GM12872 (cell line): ENCODE data around the gene PRADC1.

ENCODE experiments used
- CTCF ChIP-seq: IDR thresholded peaks from 3 replicates; pipeline ENCODE4 v1.5.1; 2011; ENCODE audit warnings: low read depth, mild to moderate bottlenecking, low read length, moderate library complexity; ENCODE audit not compliant: insufficient read depth

PRADC1 gene

GRCh38 chr2:73256618-73256922 lies 23.5 kb upstream of the PRADC1 start:
- TF ChIP-seq CTCF: no peak

- TF ChIP-seq CTCF: no peak
These were observed 23.0 kb upstream of the PRADC1 start for GRCh38 chr2:73255907-73256617.

- TF ChIP-seq CTCF: no peak
These were observed 22.1 kb upstream of the PRADC1 start for GRCh38 chr2:73255007-73255644.

- no peak for TF ChIP-seq CTCF
These were observed 21.4 kb upstream of the PRADC1 start for GRCh38 chr2:73254343-73255006.

GRCh38 chr2:73253901-73254300 lies 20.9 kb upstream of the PRADC1 start:
- no peak for TF ChIP-seq CTCF

- TF ChIP-seq CTCF: no peak
These were observed 20.4 kb upstream of the PRADC1 start for GRCh38 chr2:73253400-73253799.

GRCh38 chr2:73252238-73253027 lies 19.4 kb upstream of the PRADC1 start:
- TF ChIP-seq CTCF: no peak
